HG02981 (cell line): ENCODE data around the gene PCDHGC4.

Experiments used
- ATAC-seq: cut with Tn5 transposase; IDR thresholded peaks from one replicate; pipeline ENCODE4 v1.9.1; 2021; ENCODE audit warnings: mild to moderate bottlenecking, moderate library complexity; ENCODE audit not compliant: unreplicated experiment

The PCDHGC4 gene

DNA sequence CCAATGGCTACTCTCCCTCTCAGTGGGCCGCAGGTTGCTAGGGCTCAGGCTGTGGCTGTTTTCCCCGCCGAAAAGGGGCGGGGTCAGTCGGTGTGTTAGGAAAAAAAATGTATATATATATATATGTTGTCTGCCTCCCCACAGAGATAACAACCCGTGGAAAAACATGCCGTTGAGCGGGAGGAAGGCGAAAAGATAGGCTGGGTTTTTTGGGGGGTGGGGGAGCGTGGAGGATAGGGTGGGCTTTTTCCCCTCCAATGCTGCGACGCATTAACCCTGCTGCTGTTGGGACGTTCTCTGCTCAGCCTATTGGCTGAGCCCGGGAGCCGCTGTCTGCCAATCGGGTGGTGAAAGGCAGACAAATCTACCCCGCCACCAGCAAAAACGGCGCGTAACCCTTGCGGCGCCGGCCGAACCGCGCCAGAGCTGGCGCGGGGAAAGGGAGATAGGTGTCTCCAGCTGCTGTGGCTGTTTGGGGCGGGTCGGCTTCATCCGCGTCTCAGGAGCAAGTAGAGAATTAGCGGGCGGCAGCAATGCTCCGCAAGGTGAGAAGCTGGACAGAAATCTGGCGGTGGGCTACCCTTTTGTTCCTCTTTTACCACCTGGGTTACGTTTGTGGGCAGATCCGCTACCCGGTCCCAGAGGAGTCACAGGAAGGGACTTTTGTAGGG, at the start of gene PCDHGC4:
Gene PCDHGC4, plus strand, starts transcription at position 390 of the 671 bp plus-strand sequence. Its CDS starts 144 bp downstream, at position 534.
- no peak for ATAC-seq

DNA sequence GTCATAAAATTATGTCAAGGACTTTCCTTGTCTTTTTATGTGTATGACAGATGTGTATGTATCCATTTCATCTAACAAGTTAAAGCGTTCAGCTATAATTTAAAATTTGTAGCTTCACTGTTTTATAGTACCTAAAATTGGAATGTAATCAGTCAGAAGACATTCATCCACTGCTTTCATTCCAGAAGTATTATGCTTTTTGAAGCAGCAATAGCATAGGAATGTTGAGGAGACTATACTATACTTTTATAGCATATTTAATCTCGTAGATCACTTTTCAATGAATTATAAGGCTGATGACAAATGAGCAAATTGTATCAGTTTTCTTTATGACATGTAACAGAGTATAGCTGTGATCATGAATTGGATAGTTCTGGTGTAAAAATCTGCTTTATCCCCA, 47.6 kb upstream of the PCDHGC4 start:
- no peak for ATAC-seq

DNA sequence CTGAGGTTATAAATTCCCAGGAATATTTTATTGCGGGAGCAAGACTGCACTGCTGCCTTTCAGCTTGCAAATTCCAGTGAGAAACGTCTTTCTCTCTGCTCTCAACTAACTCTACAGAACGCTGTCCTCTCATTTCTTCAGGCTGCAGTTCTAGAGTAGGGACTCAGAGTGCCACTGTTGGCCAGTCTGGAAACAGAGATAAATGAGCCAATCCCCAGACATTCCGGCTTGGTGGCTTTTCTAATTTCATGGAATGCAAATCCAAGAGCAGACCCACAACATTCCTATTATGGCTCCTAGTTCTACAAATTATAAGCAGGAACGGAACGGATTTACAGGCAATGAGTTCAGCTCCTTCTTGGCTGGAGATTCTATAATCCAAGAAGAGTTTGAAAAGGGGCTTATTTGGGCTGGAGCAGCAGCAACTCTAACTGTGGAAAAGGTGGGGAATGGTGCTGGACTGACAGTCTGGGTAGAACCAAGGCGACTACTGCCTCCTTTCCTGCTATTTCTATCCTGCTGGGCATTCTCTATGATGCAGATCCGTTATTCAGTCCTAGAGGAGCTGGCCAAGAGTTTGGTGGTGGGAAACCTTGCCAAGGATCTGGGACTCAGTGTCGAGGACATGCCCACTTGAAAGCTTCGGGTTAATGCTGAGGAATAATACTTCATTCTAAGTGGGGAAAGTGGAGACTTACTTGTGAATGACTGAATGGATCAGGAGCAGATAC, 45.3 kb upstream of the PCDHGC4 start:
- no peak for ATAC-seq

DNA sequence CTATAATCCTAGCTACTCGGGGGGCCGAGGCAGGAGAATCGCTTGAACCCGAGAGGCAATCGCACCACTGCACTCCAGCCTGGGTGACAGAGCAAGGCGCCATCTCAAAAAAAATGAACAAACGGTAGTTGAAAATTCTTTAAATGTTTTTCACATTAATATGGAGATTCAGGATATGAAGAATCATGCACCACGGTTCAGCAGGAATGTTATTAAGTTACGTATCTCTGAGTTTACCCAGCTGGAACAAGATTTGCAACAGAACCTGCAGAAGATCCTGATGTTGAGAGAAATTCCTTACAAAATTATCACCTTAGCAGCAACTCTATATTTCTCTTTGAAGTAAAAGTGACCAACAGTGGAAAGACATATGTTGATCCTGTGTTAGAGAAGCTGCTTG, 44.5 kb upstream of the PCDHGC4 start:
- ATAC-seq = no peak

DNA sequence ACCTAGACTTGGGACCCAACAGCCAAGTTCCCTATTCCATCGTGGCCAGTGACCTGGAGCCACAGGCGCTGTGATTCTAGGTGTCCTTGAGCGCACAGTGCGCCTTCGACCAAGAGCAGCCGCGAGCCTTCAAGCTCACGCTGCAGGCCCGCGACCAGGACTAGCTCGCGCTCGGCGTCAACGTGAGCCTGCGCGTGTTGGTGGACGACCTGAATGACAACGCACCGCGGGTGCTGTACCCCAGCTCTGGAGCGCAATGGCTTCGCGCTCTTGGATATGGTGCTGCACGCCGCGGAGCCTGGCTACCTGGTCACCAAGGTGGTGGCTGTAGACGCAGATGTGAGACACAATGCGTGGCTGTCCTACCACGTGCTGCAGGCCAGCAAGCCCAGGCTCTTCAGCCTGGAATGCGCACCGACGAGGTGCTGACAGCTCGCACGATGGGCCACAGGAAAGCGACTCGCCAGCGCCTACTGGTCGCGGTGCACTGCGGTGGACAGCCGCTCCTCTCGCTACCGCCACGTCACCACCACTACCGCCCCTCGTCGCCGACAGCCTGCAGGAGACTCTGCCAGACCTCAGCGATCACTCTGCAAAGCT, 43.2 kb upstream of the PCDHGC4 start:
- no peak for ATAC-seq

DNA sequence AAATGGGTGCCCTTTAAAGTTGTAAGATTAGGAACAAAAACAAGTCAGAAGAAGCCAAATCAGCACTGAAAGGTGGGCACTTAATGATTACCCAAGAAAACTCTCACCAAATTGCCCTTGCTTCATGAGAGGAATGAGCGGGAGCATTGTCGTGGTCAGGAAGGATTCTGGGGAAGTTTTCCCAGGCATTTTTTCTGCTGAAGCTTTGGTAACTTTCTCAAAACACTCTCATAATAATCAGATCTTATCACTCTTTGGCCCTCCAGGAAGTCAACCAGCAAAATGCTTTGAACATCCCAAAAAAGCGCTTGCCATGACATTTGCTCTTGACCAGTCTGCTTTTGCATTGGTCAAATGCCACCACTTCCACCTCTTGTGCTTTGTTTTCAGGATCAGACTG, 19.5 kb upstream of the PCDHGC4 start:
- ATAC-seq = no peak

DNA sequence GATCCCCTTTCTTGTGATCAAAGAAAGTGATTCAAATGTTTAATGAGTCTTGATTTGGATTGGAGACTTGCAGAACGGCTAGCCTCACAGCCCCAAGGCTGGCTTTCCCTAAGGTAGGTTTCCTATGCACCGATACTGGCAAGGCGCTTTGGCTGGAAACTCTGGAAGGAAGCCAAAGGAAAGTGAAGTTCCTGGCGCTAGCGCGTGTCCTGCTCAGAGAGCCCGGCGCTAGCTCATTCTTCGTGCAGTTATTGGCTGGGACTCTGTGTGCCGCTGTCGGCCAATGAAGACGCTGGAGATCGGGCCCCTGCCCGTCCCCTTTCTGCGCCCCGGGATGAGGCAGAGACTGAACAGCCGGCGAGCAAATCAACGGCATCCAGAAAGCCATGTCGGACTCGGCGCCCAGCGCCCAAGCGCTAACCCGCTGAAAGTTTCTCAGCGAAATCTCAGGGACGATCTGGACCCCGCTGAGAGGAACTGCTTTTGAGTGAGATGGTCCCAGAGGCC, 9.2 kb upstream of the PCDHGC4 start, which contains the start of gene PCDHGC3:
Gene PCDHGC3, plus strand, starts transcription at position 342 of the 507 bp plus-strand sequence. Its CDS starts 151 bp downstream, at position 493.
- ATAC-seq = peak; percentile 95

DNA sequence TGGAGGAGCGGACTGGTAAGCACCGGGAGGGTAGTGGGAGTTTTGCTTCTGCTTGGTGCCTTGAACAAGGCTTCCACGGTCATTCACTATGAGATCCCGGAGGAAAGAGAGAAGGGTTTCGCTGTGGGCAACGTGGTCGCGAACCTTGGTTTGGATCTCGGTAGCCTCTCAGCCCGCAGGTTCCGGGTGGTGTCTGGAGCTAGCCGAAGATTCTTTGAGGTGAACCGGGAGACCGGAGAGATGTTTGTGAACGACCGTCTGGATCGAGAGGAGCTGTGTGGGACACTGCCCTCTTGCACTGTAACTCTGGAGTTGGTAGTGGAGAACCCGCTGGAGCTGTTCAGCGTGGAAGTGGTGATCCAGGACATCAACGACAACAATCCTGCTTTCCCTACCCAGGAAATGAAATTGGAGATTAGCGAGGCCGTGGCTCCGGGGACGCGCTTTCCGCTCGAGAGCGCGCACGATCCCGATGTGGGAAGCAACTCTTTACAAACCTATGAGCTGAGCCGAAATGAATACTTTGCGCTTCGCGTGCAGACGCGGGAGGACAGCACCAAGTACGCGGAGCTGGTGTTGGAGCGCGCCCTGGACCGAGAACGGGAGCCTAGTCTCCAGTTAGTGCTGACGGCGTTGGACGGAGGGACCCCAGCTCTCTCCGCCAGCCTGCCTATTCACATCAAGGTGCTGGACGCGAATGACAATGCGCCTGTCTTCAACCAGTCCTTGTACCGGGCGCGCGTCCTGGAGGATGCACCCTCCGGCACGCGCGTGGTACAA, 8.5 kb upstream of the PCDHGC4 start:
- ATAC-seq = peak; percentile 10

DNA sequence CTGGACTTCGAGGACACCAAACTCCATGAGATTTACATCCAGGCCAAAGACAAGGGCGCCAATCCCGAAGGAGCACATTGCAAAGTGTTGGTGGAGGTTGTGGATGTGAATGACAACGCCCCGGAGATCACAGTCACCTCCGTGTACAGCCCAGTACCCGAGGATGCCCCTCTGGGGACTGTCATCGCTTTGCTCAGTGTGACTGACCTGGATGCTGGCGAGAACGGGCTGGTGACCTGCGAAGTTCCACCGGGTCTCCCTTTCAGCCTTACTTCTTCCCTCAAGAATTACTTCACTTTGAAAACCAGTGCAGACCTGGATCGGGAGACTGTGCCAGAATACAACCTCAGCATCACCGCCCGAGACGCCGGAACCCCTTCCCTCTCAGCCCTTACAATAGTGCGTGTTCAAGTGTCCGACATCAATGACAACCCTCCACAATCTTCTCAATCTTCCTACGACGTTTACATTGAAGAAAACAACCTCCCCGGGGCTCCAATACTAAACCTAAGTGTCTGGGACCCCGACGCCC, 7.7 kb upstream of the PCDHGC4 start:
- ATAC-seq = no peak

DNA sequence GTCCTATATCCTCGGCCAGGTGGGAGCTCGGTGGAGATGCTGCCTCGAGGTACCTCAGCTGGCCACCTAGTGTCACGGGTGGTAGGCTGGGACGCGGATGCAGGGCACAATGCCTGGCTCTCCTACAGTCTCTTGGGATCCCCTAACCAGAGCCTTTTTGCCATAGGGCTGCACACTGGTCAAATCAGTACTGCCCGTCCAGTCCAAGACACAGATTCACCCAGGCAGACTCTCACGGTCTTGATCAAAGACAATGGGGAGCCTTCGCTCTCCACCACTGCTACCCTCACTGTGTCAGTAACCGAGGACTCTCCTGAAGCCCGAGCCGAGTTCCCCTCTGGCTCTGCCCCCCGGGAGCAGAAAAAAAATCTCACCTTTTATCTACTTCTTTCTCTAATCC, 7.0 kb upstream of the PCDHGC4 start:
- ATAC-seq = no peak

DNA sequence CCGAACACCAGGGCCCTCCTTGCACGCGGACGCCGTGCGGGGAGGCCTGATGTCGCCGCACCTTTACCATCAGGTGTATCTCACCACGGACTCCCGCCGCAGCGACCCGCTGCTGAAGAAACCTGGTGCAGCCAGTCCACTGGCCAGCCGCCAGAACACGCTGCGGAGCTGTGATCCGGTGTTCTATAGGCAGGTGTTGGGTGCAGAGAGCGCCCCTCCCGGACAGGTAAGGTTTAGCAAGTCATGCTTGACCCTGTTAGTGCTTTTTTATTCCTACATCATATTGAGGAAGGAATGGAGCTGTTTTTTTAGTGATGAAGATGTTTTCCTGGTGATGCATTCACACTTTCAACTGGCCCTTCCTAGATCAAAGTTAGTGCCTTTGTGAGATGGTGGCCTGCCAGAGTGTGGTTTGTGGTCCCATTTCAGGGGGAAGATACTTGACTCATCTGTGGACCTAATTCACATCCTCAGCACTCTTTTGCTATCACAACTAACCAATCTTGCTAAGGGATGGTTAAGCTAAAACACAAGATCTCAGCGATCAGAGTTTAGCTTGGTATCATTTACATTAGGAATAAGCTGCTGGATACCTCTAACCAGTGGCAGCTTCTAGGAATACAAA, 6.4 kb upstream of the PCDHGC4 start:
- ATAC-seq = no peak

DNA sequence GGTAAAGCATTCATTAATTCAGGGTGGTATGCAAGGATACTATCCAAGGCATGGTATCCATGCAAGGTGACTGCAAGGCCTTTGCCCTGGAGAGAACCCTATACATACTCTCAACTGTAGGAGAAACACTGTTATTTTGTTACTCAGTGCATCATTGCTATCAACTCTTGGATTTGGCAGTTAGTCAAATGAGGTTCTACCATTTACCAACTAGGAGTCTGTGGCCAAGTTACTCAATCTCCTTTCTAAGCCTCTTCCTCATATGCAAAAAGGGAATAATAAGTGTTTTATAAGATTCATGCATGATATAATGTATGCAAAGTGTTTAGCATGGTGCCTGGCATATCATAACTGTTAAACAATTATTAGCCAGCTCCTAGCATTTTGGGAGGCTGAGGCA, 5.1 kb upstream of the PCDHGC4 start:
- no peak for ATAC-seq

DNA sequence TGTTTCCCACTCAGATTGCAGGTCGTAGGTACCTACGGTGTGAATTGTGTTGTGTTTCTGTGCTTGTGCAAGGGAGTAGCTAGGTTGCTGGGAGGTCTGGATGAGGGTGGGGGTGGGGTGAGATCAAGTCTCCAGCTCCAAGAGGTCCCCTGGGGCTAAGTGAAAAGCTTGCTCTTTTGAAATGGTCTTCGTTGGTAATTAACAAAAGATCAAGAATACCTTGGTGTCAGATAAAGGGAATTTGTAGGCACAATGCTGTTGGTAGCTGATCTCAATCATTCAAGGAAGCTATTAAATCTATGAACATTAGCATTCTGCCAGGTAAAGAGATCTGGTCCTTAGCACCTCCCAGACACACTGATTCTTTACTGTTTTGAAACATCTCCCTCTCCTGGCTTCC, 928 bp upstream of the PCDHGC4 start:
- no peak for ATAC-seq

DNA sequence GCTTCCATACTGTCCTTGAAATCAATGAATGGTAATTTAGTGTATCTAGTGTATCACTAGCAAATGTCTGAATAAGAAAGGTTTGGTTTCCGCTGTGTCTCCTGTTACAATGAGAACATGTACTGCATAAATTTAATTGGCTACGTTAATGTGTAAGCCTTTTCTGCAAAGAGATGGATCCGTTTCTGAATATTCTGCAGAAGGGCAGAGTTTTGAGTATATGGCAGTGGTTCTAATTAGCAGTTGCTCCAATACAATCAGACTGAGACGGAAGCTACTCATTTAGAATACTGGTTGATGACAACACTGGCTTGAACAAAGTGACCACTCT, 555 bp upstream of the PCDHGC4 start:
- ATAC-seq = no peak

DNA sequence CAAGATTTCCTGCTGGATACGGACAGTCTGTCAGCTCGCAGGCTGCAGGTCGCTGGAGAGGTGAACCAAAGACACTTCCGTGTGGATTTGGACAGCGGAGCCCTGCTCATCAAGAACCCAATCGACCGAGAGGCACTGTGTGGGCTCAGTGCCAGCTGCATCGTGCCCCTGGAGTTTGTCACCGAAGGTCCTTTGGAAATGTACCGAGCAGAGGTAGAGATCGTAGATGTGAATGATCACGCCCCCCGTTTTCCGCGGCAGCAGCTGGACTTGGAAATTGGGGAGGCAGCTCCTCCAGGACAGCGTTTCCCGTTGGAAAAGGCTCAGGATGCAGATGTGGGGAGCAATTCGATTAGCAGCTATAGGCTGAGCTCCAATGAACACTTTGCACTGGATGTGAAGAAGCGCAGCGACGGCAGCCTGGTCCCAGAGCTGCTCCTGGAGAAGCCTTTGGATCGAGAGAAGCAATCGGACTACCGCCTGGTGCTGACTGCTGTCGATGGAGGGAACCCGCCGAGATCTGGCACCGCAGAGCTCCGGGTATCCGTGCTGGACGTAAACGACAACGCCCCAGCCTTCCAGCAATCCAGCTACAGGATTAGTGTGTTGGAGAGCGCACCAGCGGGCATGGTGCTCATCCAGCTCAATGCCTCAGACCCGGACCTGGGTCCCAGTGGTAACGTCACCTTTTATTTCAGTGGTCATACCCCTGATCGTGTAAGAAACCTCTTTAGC, 658 bp downstream of the PCDHGC4 start:
- ATAC-seq = no peak

DNA sequence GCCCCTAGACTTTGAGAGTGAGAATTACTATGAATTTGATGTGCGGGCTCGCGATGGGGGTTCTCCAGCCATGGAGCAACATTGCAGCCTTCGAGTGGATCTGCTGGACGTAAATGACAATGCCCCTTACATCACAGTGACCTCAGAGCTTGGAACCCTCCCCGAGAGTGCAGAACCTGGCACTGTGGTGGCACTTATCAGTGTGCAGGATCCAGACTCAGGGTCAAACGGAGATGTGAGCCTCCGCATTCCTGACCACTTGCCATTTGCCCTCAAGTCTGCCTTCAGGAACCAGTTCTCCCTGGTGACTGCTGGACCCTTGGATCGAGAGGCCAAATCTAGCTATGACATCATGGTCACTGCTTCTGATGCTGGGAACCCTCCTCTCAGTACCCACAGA, 1.3 kb downstream of the PCDHGC4 start:
- no peak for ATAC-seq

DNA sequence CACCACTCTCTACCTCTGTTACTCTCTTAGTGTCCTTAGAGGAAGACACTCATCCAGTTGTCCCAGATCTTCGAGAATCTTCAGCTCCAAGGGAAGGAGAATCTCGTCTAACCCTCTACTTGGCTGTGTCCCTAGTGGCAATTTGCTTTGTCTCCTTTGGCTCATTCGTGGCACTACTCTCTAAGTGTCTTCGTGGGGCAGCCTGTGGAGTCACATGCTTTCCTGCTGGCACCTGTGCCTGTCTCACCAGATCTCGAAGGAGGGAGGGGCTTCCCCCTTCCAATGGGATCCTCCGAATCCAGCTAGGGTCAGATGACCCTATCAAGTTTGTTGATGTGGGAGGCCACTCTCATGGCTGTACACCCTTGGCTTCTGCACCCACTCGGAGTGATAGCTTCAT, 2.3 kb downstream of the PCDHGC4 start:
- no peak for ATAC-seq

DNA sequence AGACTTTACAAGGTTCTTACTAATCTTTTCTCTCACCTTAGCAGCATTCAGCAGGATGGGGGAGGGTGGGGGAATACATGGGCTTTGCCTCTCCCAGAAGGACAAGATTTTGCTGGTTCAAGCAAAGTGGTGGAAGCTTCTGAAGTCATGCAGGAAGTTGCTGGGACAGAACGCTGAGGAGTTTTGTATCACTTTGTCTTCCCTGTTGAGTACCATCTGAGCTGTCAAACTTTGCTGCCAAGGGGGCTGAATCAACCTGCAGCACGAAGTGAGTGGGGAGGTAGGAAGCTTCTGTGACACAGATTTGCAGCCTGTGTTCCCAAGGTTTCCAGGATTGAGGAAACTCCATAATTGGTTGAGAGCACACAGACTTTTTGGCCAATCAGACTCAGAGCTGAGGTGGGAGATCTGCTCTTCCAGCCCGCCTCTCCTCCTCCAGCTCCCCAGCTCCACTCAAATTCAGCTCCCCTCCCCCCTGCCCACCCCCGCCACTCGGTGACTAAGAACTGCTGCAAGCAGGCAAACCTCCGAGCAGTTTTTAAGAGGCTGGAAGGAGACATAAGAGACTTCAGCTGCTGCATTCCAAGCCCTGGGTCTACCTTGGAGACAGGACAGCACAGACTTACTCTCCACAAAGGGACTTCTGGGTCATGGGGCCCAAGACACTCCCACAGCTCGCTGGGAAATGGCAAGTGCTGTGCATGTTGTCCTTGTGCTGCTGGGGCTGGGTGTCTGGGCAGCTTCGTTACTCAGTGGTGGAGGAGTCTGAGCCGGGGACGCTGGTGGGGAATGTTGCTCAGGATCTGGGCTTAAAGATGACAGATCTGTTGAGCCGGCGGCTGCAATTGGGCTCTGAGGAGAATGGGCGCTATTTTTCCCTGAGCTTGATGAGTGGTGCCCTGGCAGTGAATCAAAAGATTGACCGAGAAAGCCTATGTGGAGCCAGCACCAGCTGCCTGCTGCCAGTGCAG, 4.0 kb downstream of the PCDHGC4 start, which contains the start of gene PCDHGC5:
Gene PCDHGC5, plus strand, starts transcription at position 491 of the 971 bp plus-strand sequence. Its CDS starts 160 bp downstream, at position 651.
- ATAC-seq = no peak

DNA sequence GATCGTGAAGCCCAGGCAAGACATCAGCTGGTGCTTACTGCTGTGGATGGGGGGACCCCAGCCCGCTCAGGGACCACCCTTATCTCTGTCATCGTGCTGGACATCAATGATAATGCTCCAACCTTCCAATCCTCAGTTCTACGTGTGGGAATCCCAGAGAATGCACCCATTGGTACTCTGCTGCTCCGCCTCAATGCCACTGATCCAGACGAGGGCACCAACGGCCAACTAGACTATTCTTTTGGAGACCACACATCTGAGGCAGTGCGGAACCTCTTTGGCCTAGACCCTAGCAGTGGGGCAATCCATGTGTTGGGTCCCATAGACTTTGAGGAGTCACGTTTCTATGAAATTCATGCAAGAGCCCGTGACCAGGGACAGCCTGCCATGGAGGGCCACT, 5.0 kb downstream of the PCDHGC4 start:
- ATAC-seq = no peak
